ENCODE data around the gene AS3MT.
"Not testable (repeated sequence)": the region's sequence is repeated elsewhere in the genome, so short reads cannot be mapped to it uniquely, and the experiment has no call there.

Gene AS3MT, protein sequence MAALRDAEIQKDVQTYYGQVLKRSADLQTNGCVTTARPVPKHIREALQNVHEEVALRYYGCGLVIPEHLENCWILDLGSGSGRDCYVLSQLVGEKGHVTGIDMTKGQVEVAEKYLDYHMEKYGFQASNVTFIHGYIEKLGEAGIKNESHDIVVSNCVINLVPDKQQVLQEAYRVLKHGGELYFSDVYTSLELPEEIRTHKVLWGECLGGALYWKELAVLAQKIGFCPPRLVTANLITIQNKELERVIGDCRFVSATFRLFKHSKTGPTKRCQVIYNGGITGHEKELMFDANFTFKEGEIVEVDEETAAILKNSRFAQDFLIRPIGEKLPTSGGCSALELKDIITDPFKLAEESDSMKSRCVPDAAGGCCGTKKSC

DNA sequence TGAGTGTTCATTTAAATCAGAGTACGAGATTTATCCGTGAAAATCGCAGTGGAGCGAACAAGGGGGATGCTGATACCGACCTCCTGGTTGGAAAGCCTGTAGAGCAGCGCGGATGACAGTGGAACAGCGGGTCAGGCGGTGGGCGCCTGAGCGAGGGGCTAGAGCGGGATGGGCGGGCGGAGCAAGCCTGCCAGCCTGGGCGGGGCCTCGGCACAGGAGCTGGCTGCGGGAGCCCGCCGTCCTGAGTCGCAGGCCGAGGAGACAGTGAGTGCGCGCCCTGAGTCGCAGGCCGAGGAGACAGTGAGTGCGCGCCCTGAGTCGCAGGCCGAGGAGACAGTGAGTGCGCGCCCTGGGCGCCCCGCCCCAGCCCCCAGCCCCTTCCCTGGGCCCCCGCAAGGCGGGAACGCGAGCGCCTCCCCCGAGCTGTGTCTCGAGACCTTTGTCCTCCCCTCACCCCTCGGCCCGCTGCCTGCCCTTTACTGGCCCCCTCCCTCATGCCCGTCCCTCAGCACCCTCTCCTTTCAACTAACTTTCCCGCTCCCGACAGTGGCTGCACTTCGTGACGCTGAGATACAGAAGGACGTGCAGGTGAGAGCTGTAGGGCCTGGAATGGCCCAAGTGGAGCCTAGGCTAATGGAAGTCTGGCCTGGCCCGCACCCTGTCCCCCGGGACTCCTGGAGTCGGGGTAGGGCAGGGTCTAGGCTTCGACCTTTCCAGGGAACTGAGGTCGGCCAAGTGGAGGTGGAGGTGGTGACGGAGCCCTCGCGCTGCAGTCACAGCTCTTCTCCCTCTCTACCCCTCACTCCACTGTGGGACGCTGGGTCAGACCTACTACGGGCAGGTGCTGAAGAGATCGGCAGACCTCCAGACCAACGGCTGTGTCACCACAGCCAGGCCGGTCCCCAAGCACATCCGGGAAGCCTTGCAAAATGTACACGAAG is at the start of gene AS3MT:
Gene AS3MT, plus strand, starts transcription at position 213 of the 941 bp plus-strand sequence. Its CDS starts 123 bp downstream, at position 336.
- DNase-seq: no peak

DNA sequence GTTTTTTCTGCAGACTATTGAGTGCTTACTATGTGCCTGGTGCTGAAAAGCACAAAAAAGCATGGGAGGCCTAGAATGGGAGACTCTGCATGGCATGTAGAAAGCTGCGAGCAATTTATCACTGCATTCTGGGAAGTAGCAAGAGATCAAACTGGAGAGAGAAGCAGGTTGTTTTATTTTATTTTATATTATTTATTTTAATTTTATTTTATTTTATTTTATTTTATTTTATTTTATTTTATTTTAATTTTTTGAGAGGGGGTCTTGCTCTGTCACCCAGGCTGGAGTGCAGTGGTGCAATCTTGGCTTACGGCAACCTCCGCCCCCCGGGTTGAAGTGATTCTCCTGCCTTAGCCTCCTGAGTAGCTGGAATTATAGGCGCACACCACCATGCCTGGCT is 49.3 kb upstream of the AS3MT start:
- not testable (repeated sequence) for DNase-seq

- no peak for DNase-seq
Observed at GRCh38 chr10:102822222-102822621, 47.0 kb upstream of the AS3MT start.

GRCh38 chr10:102824664-102825063 is 44.6 kb upstream of the AS3MT start:
- DNase-seq: no peak

GRCh38 chr10:102826148-102826796 is 43.0 kb upstream of the AS3MT start:
- DNase-seq: no peak

- DNase-seq: no peak
Observed at GRCh38 chr10:102827597-102827975, 41.7 kb upstream of the AS3MT start.

DNA sequence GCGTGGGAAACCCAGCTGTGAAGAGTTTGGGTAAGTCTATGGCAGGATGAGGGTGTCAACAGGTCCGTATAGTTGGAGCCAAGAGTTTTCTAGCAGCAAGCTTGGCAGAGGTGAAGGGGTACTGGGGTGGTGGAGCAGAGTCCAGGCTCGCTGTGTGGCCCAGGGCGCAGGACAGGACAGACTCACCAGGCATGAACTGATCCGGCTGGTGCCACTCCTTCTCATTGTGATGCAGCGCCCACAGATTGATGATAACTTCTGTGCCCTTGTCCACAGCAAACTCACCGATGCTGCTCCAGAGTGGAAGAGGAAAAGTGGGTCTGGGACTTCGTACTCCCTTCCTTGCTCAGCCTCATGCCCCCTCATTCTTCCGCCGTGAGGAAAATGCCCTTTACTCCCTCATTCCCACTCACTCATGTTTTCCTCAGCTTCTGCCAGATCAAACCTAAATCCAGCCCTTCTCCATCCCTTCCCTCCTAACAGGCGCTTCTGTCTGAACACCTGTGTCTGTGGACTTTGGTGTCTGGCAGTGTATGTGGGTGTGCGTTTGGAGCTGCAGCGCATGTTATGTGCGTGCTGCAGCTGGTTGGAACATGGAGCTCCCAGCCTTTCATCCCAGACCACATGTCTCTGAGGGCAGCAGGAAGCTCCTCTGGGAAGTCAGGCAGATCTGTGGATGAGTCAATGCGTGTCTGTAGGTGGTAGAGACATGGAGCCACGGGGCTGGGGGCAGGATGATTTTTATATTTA is 37.8 kb upstream of the AS3MT start:
- no peak for DNase-seq

DNA sequence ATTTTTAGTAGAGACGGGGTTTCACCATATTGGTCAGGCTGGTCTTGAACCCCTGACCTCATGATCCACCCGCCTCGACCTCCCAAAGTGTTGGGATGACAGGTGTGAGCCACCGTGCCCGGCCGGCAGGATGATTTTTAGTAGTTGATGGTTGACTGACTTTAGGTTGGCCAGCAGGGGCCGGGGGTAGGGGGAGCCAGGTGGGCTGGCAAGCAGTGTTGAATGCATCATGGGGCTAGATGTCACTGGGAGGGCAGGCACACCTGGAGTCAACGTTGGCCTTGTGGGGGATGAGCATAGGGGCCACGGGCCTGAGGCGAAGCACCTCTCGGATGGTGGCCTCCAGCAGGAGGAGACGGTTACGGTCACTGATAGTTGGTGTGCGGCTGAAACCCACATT is 37.0 kb upstream of the AS3MT start:
- DNase-seq: no peak

DNA sequence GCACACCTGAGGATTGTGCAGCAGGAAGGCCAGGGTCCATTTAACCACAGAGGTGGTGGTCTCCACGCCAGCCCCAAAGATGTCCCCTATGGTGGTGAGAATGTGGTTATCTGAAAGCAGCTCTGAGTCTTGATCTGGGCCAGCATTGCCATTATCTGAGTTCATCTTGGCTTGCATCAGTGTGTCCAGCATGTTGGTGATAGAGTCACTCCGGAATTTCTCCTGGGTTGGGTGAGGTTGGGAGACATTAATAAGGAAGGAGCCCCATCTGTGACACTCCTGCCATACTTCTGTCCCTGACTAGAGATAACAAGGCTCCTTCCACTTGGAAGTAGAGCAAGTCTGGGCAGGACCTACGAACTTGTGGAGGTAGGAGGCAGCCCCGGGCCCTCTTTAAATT is 36.3 kb upstream of the AS3MT start:
- no peak for DNase-seq

GRCh38 chr10:102834143-102834542 is 35.1 kb upstream of the AS3MT start:
- DNase-seq: no peak

DNA sequence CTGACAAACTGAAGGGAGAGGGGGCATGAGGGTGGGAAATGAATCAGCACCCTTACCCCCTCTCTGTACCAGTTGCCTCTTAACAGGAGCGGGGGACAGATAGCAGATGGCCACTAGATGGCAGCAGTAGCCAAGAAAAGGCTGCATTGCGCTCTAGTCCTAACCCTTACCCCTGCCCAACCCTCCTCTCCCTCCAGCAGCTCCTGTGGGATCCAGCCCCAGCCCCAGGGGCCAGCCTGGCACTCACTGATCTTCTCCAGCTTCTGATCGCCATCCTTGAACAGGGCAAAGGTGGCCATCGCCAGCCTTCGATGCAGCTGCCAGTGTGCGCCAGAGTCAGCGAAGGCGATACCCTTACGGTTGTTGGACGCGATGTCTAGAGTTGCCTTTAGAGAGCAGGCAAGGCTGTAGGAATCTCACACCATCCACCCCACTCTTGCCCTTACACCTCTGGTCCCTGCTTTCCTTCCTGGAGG is 34.2 kb upstream of the AS3MT start:
- DNase-seq: peak; percentile 85 to 90 (median 90)

DNA sequence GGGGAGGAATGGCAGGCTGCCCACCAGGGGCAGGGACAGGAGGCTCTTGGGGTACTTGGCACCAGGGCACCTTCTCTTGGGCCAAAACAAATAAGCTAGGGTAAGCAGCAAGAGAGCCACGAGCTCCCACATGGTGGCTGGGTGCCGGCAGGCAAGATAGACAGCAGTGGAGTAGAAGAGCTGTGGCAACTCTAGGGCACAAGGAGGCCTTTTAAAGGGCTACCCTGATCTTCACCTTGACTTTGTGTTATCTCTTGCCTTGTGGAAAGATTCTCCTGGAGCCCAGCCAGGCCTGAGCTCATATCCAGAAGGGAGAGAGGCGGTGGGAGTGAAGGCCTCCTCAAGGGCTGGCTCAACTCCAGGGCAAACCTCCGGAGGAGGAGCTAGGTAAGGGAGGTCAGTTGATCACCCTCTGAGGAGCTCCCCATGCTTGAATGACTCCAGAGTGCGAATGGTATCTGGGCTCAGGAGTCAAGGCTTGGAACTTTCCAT is 32.0 kb upstream of the AS3MT start, which contains the start of gene CYP17A1:
Gene CYP17A1, minus strand, starts transcription at position 184 of the 492 bp plus-strand sequence. Its CDS starts 52 bp downstream, at position 132.
- DNase-seq: no peak

DNA sequence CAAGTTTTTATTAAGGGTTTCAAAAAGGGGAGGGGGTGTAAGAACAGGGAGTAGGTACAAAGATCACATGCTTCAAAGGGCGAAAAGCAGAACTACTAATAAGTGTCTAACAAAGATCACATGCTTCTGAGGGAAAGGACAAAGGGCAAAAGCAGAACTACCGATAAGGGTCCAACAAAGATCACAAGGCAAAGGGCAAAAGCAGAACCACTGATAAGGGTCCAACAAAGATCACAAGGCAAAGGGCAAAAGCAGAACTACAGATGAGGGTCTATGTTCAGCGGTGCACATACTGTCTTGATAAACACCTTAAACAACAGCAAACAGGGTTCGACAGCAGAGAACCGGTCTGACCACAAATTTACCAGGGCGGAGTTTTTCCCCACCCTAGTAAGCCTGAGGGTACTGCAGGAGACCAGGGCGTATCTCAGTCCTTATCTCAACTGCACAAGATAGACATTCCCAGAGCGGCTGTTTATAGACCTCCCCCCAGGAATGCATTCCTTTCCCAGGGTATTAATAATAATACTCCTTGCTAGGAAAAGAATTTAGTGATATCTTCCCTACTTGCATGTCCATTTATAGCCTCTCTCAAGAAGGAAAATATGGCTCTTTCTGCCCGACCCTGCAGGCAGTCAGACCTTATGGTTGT is 30.9 kb upstream of the AS3MT start:
- DNase-seq: not testable (repeated sequence)

GRCh38 chr10:102841827-102842345 is 27.4 kb upstream of the AS3MT start:
- DNase-seq: no peak

DNA sequence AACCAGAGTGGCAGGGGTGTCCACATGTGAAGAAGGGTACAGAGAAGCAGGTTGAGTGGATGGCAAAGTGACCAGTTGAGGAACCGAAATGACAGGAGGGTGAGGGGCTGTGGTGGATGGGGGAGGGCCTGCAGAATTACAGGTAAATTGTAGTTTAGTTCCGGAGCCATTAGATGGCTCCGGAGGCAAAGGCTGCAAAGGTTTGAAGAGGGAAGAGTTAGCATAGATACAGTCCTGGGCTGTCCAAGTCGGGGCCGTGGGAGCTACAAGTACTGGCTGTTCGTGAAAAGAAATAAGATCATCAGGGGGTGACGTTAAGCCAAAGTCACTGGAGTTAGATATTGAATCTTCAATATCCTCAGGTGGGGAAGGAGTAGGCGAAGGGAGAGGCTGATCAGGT is 26.1 kb upstream of the AS3MT start:
- DNase-seq: not testable (repeated sequence)

DNA sequence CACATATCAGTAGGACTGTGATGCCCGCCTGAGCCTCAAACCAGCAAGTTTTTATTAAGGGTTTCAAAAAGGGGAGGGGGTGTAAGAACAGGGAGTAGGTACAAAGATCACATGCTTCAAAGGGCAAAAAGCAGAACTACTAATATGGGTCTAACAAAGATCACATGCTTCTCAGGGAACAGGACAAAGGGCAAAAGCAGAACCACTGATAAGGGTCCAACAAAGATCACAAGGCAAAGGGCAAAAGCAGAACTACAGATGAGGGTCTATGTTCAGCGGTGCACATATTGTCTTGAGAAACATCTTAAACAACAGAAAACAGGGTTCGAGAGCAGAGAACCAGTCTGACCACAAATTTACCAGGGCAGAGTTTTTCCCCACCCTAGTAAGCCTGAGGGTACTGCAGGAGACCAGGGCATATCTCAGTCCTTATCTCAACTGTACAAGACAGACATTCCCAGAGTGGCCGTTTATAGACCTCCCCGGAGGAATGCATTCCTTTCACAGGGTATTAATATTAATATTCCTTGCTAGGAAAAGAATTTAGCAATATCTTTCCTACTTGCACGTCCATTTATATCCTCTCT is 25.0 kb upstream of the AS3MT start:
- DNase-seq: not testable (repeated sequence)

GRCh38 chr10:102845352-102845902 is 23.8 kb upstream of the AS3MT start:
- no peak for DNase-seq

DNA sequence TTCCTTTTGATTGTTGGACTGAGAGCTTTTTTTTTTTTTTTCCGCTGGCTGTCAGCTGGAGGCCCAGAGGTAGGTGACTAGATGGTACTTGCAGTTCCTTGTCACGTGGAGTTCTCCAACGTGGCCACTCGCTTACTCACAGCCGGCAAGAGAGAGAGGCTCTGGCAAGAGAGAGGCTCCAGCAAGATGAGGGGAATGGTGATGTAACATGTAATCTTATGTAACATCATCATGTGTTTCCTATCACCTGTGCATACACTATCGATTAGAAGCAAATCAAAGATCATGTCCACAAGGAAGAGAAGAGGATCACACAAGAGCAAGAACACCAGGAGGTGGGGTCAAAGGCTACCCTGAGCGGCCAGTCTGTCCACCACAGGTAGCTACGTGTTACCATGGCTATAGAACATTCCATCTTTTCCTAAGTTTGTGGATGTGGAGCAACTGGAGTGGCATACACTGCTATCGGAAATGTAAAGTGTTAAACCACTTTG is 19.2 kb upstream of the AS3MT start:
- no peak for DNase-seq

DNA sequence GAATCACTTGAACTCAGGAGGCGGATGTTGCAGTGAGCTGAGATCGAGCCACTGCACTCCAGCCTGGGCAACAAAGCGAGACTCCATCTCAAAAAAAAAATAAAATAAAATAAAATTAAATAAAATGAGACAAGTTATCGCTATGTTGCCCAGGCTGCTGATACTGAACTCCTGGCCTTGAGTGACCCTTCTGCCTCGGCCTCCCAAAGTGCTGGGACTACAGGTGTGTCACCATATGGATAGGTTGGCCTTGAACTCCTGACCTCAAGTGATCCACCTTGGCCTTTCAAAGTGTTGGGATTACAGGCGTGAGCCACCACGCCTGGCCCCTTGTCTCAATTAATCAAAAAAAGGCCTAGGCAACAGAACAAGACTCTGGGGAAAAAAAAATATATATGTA is 16.0 kb upstream of the AS3MT start:
- DNase-seq: not testable (repeated sequence)

DNA sequence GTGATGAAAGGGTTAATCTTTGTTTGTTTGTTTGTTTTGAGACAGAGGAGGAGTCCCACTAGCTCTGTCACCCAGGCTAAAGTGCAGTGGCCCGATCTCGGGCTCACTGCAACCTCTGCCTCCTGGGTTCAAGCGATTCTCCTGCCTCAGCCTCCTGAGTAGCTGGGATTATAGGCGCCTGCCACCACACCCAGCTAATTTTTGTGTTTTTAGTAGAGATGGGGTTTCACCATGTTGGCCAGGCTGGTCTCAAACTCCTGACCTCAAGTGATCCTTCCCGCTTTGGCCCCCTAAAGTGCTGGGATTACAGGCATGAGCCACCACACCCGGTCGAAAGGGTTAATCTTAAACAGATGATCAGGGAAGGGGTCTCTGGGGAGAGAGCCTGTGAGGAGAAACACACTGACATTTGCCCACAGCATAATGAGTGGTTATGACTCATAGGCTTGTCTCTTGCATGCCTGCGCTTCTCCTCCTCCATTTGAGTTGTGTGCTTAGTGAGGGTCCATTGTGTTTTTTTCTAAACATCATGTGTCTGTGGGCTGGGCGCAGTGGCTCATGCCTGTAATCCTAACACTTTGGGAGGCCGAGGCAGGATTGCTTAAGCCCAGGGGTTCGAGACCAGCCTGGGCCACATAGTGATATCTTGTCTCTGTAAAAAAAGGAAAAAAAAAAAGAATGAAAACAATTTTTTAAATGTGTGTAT is 13.4 kb upstream of the AS3MT start:
- peak in 2 of 3 donors; percentile 22 to 32 for DNase-seq

Measured in suppressor macrophage treated with lipopolysaccharide for 1 hour (primary cell).